HG03060 (cell line): Measurements from ENCODE around the gene SUN5.

Experiments used
- ATAC-seq: cut with Tn5 transposase; IDR thresholded peaks from one replicate; pipeline ENCODE4 v1.9.1; 2021; ENCODE audit warnings: low read depth, moderate number of reproducible peaks; ENCODE audit not compliant: unreplicated experiment

SUN5 gene

GRCh38 chr20:32997431-32997830, 6.8 kb downstream of the SUN5 start:
- ATAC-seq = no peak

- ATAC-seq = no peak
Observed at GRCh38 chr20:32995802-32996201, 8.4 kb downstream of the SUN5 start.

DNA sequence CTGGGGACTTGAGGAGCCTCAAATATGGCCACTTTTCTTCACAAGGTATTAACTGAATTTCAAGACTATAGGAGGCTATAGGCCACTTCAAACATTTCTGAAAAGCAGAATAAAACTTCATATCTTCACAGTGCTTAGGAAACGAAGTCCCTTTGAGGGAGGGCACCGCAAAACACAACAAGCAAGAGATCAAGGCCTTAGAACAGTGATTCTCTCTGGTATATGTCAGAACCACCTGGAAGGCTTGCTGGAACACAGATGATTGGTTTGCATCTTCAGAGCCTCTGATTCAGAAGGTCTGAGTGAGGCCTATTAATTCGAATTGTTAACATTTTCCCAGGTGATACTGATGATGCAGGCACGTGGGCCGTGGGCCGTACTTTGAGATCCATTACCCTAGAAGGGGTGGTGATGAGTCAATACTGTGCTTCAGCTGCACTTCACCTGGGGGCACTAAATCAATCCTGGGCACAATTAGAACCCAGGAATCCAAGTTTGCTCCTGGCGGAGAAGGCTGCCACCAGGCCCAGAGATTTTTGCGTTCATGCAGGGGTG, 10.7 kb downstream of the SUN5 start:
- no peak for ATAC-seq

- no peak for ATAC-seq
Observed at GRCh38 chr20:32991792-32992641, 12.2 kb downstream of the SUN5 start.

DNA sequence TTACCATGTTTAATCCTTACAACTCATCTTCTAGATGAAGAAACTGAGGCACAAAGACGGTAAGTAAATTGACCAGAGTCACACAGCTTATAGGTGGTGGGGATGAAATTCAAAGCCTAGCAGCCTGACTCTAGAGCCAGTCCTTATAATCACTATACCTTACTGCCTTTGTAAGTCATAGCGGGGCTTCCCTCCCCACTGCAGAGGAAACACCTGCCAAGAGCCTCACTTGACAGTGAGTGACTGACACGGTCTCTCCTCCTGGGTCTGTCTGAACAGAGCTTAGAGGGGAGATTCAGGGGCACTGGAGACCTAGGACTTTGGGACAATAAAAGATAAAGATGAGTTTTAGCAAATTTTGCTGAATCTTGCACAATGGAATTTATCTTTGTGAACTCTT, 12.8 kb downstream of the SUN5 start:
- ATAC-seq = no peak

DNA sequence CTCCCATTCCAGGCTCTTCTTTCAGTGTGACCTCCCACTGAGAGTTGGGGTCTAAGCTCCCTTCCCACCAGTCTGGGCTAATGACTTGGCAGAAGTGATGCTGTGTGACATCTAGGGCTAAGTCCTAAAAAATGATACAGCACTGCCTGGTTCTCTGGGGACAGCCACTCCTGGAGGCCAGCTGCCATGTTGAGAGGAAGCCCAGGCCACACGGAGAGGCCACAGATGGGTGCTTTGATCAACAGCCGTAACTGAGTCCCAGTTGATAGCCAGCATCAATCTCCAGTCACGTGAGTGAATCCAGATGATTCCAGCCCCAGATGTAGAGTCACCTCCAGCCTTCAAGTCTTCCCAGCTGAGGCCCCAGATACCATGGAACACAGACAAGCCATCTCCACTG, 13.8 kb downstream of the SUN5 start:
- no peak for ATAC-seq

GRCh38 chr20:32989507-32990283, 14.5 kb downstream of the SUN5 start:
- ATAC-seq = no peak

- ATAC-seq = no peak
Observed at GRCh38 chr20:32988008-32988407, 16.2 kb downstream of the SUN5 start.

- no peak for ATAC-seq
Observed at GRCh38 chr20:32987044-32987825, 17.0 kb downstream of the SUN5 start.

DNA sequence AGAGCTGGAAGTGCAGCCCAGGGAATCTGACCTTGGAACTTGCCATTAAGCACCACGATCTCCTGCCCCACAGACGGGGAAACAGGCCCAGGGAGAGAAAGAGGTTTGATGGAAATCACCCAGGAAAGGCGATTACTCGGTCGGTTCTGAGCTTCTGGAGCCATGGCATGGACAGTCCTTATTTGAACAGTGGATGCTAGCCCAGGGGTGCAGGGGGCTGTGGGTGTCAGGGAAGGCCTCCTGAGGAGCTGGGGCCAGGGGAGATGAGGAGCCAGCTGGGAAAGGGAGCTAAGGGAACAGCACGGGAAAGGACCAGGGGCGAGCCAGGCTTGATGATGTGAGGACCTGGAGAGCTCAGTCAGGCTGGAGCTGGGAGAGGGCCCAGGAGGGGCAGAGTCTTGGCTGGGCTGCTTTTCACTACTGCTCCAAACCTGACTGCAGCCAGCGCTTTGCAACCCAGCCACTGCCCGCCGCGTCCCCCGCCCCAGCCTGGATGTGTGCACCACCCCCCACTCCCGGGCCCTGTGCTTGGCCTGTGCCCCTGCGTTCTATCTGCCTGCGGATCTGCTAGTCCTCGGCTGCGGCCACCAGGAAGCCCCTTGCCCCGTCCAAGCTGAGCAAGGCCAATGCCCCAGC, 17.8 kb downstream of the SUN5 start:
- ATAC-seq = no peak

DNA sequence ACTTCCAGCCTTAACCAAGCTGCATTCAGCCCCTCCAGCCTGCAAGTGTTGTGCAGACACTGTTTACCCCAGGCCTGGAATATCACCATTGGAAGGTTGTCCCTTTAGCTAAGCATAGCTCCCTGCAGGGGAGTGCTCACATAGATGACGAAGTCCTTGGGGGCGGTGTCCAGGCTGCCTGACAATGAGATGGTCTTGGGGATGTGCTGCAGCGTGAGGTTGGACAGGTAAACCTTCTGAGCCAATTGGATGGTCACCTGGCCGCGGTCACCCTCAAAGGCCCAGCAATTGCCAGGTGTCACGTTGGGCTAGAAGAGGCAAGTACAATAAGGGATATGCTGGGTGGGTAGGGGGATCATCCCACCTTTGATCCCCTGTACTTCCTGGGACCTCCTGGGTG, 18.6 kb downstream of the SUN5 start:
- no peak for ATAC-seq

GRCh38 chr20:32984631-32985354, 19.4 kb downstream of the SUN5 start:
- no peak for ATAC-seq

DNA sequence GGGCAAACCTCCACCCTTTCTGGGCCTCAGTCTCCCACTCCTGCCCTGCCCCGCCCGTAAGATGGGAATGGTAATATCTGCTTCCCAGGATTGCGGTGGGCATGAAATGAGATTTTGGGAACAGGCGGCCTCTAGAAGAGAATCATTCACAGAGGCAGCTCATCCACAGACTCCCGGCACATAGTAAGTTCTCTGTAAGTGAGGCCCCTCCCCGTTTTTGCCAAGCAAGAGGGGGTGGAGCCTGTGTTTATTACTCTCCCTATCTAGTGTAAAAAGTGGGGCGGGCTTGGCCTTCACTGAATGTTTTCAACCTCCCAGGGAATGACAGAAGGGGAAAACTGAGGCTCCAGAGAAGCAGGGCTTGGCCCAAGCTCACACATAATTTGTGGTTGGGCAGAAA, 20.0 kb downstream of the SUN5 start:
- no peak for ATAC-seq

GRCh38 chr20:32983459-32984112, 20.6 kb downstream of the SUN5 start:
- ATAC-seq = no peak

DNA sequence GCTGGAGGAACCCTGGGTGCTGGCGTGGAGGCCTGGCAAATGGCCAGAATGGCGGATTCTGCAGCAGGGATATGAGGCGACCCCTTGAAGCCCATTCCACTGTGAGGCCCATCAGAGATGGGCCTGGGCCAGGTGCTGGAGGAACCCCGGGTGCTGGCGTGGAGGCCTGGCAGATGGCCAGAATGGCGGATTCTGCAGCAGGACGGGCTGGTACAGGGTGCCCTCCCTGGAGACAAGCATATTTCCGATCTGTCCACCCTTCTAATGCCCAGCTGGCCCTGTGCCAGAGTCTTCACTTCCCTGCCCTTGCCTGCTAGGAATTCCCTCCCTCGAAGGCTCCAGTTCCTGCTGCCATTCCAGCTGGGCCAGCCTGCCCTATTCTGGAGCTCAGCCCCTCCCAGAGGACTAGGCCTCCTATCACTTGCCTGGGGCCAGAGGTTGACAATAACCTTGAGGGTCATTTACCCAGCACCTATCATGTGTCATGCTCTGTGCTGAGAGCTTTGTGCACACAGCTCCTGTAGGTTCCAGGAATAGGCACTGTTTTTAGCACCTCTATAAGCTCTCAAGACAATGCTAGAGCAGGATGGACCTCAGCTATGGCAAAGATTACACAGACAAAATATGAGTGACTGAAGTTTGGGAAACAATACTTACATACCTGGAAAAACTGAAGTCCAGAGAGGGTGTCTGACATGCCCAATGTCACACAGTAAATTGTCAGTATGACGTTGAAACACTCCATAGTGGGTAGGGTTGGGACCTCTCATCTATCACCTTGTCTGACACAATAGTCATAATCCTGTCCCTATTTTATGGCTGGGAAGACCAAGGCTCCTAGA, 21.4 kb downstream of the SUN5 start:
- no peak for ATAC-seq

GRCh38 chr20:32980990-32981389, 23.2 kb downstream of the SUN5 start:
- no peak for ATAC-seq

DNA sequence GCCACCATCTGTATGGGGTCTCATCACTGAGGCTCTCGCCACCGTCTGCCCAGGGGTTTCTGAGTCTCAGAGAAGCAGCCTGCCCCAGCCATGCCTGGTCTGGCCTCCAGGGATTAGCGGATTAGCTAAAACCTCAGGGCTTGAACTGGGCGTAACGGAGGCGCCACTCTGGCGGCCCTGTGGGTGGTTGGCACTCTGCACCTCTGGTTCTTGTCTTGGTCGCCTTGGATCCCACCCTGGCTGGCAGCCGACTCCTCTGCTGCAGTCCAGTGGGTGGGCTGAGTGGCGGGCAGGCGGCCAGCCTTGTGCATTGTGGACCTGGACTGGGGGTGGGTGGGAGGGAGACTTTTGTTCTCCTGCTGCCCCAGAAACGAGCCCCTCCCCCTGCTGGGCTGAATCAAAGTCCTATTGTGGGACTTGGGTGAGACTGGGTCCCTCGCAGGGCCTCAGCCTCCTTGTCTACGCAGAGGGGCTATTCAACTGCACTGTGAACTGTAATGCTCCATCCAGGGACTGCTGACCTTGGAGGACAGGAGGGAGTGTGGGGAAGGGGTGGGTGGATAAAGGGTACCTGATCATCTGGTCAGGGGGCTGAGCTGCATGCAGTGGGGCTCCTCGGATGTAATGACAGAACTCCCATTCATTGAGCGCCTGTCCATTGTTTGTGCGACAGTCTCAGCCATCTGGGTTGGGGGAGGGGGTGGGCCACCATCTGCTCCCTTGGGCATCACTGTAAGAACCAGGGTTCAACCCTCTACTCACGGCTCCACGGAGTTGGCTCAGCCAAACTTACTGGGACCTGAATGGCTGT, 23.9 kb downstream of the SUN5 start:
- ATAC-seq = no peak
